Measurements from ENCODE around the gene ESYT2.

DNA sequence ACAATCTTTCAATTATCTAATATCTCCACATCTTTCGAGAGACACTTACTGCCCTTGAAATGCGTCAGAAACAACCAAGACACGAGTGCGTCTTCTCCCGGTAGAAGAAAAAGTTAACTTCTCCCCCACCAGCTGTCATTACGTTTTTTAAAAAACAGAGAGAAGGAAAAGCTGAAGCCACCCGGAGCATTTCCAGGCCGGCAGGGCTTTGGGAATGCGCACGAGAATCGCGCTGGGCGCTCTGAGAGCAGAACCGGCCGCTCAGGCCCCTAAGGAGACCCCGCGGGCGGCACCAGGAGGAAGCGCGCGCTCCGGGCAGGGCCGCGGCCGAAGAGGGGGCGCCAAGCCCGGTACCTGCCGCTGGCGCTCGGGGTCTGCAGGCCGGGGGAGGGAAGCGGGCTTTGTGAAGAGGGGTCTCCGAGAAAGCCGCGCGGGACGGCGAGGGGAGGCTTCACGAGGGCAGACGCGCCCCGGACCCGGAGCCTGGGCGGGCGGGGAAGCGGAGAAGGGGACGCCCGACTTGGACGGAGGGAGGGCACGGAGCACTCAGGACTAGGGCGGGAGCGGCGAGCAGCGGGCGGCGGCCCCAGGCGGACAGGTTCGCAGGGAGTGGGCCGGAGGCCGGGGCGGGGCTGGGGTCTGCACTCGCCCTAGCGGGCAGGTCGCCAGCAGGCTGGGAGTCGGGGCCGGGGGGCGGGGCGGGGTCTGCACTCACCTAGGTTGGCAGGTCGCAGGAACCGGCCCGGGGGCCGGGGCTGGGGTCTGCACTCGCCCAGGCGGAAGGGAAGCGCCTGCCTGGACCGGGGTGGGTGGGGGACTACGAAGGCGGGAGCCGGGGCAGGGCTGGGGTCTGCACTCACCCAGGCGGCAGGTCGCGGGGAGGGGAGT is 932 bp downstream of the ESYT2 start:
- TF ChIP-seq POLR2A (IDR thresholded peaks at IDR 0.05) (no peak), POLR2AphosphoS5 (IDR thresholded peaks at IDR 0.05) (no peak), EP300 (IDR thresholded peaks at IDR 0.05) (no peak)
- TF ChIP-seq, protein P1, sequence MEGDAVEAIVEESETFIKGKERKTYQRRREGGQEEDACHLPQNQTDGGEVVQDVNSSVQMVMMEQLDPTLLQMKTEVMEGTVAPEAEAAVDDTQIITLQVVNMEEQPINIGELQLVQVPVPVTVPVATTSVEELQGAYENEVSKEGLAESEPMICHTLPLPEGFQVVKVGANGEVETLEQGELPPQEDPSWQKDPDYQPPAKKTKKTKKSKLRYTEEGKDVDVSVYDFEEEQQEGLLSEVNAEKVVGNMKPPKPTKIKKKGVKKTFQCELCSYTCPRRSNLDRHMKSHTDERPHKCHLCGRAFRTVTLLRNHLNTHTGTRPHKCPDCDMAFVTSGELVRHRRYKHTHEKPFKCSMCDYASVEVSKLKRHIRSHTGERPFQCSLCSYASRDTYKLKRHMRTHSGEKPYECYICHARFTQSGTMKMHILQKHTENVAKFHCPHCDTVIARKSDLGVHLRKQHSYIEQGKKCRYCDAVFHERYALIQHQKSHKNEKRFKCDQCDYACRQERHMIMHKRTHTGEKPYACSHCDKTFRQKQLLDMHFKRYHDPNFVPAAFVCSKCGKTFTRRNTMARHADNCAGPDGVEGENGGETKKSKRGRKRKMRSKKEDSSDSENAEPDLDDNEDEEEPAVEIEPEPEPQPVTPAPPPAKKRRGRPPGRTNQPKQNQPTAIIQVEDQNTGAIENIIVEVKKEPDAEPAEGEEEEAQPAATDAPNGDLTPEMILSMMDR (IDR thresholded peaks at IDR 0.05), result no peak
